HG03103 (cell line): ENCODE results near the gene HESX1.

ENCODE experiments used
- ATAC-seq: cut with Tn5 transposase; IDR thresholded peaks from one replicate; pipeline ENCODE4 v1.9.1; 2021; ENCODE audit warnings: low read depth; ENCODE audit not compliant: unreplicated experiment

Gene HESX1

DNA sequence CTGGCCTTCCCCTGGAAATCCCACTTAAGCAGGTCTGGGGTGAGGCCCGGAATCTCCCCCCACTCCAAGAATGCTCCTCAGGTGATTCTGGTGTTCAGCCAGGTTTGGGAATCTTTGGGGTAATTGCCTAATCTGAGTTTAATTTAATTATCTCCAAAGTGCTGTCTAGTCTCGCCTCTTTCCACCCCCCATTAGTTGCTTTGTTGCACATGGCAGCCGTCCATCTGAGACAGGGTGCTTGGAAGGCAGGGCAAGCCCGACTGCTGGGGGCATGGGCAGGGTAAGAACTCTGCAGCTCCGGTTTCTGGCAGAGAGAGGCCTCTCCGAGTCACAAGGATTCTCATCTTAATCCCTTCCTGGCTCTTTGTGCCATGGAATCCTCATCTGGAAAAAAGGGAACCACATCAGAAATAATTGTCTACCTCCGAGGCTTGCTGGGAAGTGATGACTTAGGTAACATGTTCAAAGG is 49.6 kb downstream of the HESX1 start:
- ATAC-seq = no peak
